HG02623 (cell line): ENCODE measurements around the gene IFRD1.

Source experiments
- ATAC-seq: cut with Tn5 transposase; IDR thresholded peaks from one replicate; pipeline ENCODE4 v1.9.1; 2021; ENCODE audit warnings: moderate library complexity; ENCODE audit not compliant: unreplicated experiment

IFRD1 gene

GRCh38 chr7:112449902-112450806 lies at the start of gene IFRD1:
Gene IFRD1 (plus strand): TSS chr7:112450460. CDS start chr7:112450689, 229 bp downstream.
- peak; percentile 71 for ATAC-seq

GRCh38 chr7:112404321-112404720 lies 45.9 kb upstream of the IFRD1 start:
- ATAC-seq: no peak

GRCh38 chr7:112405286-112405685 lies 45.0 kb upstream of the IFRD1 start:
- no peak for ATAC-seq

GRCh38 chr7:112407261-112407660 lies 43.0 kb upstream of the IFRD1 start:
- no peak for ATAC-seq

GRCh38 chr7:112410092-112410491 lies 40.2 kb upstream of the IFRD1 start:
- no peak for ATAC-seq

GRCh38 chr7:112411186-112411795 lies 39.0 kb upstream of the IFRD1 start:
- no peak for ATAC-seq

- no peak for ATAC-seq
Observed at GRCh38 chr7:112414855-112415490, 35.3 kb upstream of the IFRD1 start.

- ATAC-seq: no peak
Observed at GRCh38 chr7:112416127-112416526, 34.1 kb upstream of the IFRD1 start.

- ATAC-seq: no peak
Observed at GRCh38 chr7:112419543-112420130, 30.6 kb upstream of the IFRD1 start.

GRCh38 chr7:112420236-112420861 lies 29.9 kb upstream of the IFRD1 start:
- ATAC-seq: no peak

GRCh38 chr7:112421666-112422486 lies 28.4 kb upstream of the IFRD1 start:
- ATAC-seq: no peak

- ATAC-seq: no peak
Observed at GRCh38 chr7:112422842-112423496, 27.3 kb upstream of the IFRD1 start.

GRCh38 chr7:112423987-112424386 lies 26.3 kb upstream of the IFRD1 start:
- no peak for ATAC-seq

GRCh38 chr7:112427984-112428383 lies 22.3 kb upstream of the IFRD1 start:
- ATAC-seq: no peak

- ATAC-seq: no peak
Observed at GRCh38 chr7:112428715-112429114, 21.5 kb upstream of the IFRD1 start.

GRCh38 chr7:112430649-112431048 lies 19.6 kb upstream of the IFRD1 start:
- no peak for ATAC-seq

GRCh38 chr7:112431803-112432202 lies 18.5 kb upstream of the IFRD1 start:
- ATAC-seq: no peak

- no peak for ATAC-seq
Observed at GRCh38 chr7:112433289-112433688, 17.0 kb upstream of the IFRD1 start.

GRCh38 chr7:112437072-112437471 lies 13.2 kb upstream of the IFRD1 start:
- ATAC-seq: no peak

- ATAC-seq: no peak
Observed at GRCh38 chr7:112439476-112439875, 10.8 kb upstream of the IFRD1 start.
